ENCODE results near the gene THBS2. TPM values are rescaled to one million over a fixed set of nuclear protein-coding genes. Genes with fewer than 3 reads are reported as not detected.

Gene THBS2
- total RNA-seq, 1 donor = not detected

DNA sequence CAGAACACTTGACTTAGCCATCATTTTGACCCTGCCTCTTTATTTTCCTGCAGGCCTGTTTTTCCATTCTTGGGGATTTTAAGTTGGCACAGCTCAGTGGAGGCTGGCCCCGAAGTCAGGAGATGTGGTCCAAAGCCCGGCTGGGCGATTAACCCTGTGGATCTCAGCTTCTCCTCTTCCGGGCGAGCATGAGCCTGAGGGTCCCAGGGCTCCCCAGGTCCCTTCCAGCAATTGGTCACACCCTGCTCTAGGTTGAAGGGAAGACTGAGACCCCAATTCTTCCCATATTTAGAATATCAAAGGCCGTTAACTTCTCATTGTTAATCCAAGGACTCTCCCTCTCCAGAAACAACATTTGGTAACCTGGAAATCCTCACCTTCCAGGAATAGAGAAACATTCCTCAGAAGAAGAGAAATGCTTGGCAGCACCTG is 2.3 kb downstream of the THBS2 start:
- DNase-seq (ENCODE audit: low read depth in 2 of 3, low spot score in 2 of 3) = no peak

DNA sequence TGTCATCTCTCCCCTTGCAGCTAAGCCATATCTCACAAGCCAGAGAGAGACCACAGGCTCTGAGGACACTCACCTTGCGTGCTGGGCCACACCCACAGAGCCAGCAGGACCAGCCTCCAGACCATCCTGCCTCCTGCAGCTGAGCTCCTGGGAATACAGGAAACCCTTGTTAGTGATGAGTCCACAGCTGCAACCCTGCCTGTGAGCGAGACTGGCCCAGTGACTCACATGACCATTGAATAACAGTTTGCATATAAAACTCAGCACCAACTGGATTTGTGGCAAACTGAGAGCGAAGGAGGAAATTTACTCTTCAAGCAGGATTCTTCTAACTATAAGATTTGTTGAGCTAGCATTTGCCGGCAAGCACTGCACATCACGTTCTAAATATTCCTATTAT is 3.0 kb downstream of the THBS2 start:
- DNase-seq (ENCODE audit: low read depth in 2 of 3, low spot score in 2 of 3) = no peak

DNA sequence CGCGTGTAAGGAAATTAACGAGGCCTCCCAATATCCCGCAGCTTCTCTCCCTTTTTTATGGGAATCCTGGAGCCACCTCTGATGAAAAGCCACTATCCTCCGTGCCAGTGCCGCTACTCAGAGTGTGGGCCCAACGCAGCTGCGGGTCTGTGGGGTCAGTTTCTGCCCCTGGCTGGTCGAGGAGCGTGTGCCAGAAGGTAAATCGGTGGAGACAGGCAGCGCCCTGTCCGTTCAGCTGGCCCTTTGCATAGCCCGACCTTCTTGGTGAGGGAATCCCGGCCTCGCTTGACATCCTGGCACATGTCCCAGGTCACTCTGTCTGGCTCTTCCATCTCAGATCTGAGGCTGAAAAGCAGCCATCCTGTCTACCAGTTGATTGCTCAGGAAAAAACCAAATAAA is 4.6 kb downstream of the THBS2 start:
- DNase-seq (ENCODE audit: low read depth in 2 of 3, low spot score in 2 of 3) = no peak

DNA sequence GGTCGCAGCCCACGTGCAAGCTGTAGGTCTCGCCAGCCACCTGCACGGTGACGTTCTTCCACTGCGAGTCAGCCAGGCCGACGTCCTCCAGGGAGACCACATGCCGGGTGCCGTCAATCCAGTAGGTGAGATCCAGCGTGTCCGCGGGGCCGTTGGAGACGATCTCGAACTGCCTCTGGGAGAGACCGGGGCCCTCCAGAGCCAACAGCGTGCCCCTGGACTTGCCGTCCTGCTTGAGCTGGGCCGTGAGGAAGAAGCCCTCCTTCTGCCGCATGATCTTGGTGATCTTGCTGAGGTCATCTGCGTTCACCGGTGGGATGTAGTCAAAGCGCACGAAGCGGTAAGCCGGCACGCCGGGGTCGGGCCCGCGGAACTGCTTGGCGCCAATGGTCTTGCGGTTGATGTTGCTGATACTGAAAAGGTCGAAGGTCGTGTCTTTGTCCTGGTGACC is 5.1 kb downstream of the THBS2 start:
- no peak for DNase-seq (ENCODE audit: low read depth in 2 of 3, low spot score in 2 of 3)

DNA sequence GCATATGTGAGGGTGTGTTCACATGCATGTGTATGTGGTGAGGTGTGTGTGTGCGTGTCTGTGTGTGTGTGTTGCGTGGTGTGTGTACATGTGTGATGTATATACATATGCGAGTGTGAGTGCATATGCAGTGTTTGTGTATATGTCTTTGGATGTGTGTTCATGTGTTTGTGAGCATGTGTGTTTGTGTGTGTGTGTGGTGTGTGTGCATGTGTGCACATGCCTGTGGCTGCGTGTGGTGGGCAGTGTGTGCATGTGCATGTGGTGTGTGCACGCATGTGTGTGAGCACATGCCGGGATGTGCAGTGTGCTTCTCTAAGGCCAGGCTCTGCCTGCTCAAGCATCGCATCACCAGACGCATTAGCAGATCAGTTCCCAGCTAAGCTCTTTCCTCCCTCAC is 5.7 kb downstream of the THBS2 start:
- DNase-seq (ENCODE audit: low read depth in 2 of 3, low spot score in 2 of 3) = no peak

DNA sequence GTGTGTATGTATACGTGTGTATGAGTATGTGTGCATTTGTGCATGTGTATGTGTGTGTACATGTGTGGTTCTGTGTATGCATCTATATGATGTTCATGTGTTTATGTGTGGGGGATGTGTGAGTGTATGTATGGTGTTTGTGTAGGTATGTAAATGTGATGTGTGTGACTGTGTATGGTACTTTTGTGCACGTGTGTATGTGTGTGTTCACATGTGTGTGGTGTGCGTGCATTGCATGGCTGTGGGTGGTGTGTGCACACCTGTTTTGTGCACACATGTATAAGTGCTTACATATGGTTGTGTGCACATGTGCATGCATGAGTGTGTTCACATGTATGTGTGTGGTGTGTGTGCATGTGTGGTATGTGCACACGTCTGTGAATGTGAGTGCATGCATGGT is 6.2 kb downstream of the THBS2 start:
- no peak for DNase-seq (ENCODE audit: low read depth in 2 of 3, low spot score in 2 of 3)

DNA sequence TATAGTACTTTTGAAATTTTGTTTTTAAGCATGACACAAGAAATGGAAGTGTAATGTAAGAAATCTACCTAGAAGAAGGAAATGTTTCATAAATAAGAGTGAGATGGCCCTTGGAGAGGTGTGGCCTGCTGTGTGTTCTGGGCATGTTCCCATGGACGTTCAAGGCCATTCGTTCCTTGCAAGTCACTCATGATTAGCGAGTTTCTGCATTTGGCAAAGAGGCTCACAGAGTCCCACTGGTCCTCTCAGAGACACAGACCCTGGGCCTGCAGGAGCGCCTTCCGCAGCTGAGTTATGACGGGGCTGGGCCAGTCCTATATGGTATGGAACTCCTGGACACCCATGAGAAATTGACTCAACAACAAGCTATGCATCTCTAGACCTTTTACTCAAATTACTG is 7.2 kb downstream of the THBS2 start:
- no peak for DNase-seq (ENCODE audit: low read depth in 2 of 3, low spot score in 2 of 3)

DNA sequence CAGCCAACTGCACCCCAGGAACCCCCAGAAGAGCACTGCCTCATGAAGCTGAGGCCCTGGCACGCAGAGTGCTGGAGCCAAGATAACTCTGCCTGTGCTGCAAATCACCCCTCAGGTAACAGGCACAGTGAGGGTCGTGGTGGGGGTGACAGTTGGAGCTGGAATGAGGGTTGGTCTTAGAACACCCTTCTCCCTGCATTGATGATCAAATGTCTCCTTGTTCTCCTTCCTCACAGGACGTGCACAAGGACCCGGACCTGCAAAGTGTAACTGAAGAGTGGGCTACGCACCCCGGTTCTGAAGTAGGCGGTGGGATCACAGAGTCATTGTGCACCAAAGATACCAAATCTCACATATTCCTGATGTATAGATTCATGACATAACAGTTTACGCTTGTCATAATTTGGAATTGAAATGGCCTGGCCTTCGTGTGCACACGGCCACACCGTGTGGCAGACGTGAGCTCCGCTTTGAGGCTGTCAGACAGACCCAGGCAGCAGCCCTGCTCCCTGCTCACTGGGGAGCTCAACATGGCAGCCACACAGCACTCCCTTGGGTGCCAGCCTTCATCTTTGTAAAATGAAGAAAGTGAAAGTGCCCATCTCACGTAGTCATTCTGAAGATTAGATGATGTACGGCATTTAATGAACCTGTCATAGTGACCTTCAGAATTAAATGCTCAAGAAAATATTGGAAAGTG is 8.8 kb downstream of the THBS2 start:
- DNase-seq (ENCODE audit: low read depth in 2 of 3, low spot score in 2 of 3) = no peak

DNA sequence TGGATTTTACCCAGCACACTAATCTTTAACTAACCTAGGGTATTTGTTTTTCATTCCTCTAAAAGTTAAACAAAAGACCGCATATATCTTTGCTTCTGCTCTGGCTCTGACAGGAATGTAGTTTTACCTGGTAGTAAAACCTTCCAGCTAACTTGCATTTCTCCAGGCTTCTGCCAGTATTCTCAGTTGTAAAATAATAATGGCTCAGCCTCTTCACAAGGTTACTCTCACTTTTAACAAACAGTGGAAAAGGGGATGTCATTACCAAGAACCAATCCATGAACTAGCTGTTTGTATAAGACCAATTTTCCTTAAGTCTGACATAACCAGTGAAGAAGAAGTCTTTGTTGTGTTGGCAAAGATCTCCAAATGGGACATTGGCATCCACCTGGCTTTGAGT is 10.0 kb downstream of the THBS2 start:
- DNase-seq (ENCODE audit: low read depth in 2 of 3, low spot score in 2 of 3) = no peak

DNA sequence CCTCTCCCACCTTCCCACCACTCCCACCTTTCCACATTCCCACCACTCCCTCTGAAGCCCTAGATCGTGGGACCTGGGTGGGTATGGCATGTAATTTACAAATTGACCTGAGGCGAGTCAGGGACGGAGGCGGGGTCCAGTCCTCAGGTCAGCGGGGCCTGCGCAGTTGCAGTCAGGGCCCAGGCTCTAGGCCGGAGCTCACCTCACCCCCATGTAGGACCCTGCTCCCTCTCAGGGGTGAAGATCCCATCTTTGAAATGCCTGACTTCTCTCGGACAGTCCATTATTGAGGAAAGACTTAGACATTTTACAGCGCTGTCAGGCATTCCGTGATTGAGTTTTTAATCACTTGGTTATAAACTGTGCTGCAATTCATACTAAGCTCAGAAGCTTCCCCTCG is 10.5 kb downstream of the THBS2 start:
- no peak for DNase-seq (ENCODE audit: low read depth in 2 of 3, low spot score in 2 of 3)

DNA sequence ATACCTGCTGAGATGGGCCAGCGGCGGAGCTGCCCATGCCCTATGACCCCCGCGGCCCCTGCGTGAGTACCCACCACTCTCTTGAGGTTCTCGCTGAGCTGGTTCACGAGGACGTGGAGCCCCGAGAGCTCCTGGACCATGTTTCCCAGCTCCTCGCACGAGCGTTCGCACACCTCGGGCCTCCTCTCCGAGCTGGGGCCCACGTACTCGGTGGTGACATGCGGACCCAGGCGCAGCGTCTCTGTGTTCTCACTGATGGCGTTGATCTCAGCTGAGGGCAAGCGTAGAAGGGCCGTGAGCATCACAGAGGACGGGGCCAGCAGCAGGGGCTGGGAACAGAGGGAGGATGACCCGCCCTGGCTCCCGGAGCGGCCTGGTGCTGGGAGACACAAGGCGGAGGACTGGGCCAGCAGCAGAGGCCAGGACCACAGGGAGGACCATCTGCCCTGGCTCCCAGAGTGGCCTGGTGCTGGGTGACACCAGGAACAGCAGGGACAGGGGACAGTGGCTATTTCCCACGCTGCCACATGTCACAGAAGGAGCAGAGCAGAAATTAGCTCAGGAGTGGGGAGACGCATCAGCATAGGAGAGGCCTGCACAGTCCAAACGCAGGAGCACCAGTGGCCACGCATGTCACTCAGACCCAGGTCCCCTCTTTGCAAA is 11.8 kb downstream of the THBS2 start:
- no peak for DNase-seq (ENCODE audit: low read depth in 2 of 3, low spot score in 2 of 3)

DNA sequence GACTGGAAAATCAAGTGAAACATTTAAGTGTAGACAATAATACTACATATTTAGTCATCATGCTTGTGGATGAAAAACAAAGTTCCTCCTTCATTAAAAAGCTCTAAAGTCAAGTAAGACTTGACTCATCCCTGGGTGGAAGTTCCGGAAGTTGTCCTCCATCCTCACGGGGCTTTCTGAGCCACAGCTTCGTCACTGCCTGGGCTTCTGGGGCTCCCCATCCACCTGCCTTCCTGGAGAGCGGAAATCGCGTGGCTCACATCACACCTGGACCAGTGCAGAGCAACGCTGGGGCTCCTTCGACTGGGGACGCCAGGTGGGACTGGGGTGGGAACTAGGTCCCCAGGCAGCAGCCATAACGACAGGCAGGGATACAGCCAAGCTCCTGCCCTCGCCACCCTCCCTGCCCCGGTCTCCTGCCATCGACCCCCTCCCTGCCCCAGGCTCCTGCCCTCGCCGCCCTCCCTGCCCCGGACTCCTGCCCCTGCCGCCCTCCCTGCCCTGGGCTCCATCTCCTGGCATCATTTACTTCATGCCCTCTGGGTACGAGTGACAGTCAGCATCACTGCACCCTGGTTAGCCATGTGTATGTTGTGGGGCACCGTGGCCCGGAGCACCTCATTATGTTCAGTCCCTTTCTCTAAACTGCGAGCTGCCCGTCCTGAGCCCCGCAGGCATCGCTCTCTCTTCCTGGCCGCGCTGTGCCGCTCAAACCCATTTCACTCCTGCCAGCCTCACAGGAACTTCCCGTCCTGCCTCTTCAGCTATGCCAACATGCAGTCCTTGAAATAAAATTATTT is 12.9 kb downstream of the THBS2 start:
- no peak for DNase-seq (ENCODE audit: low read depth in 2 of 3, low spot score in 2 of 3)

DNA sequence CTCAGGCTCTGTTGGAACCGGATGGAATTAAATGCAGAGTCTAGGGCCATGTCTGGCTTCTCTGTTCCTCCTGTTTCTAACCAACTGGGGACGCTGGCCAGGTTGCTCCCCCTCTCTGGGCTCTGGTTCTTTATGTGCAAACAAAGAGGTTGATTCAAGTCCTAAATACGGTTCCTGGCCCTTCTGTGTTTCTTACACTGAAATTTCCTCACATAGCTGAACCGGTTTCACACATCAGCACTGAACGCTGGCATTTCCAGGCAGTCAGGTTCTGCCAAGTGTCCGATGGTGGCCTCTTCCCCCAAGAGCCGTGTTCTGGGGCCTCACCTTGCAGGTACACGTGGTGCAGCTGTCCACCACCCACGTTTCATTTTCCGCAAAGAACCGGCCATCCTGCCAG is 13.5 kb downstream of the THBS2 start:
- DNase-seq (ENCODE audit: low read depth in 2 of 3, low spot score in 2 of 3) = no peak

DNA sequence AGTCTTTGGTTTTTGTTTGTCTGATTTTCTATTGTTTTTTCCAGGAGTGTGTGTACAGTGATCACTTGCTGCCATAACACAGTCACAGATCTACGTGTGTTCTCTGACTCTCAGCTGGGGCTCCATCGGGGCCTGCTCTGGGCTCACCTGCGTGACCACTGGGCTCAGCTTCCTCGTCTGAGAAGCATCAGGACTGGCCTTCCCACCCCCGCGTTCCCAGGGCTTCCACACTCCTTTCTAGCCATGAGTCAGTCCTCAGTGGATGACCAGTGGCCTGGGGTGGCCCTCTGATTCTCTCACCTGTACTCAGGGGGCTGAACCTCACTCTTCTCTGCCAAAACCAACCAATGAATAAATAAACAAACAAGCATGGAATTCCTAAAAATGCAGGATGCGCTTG is 14.5 kb downstream of the THBS2 start:
- no peak for DNase-seq (ENCODE audit: low read depth in 2 of 3, low spot score in 2 of 3)

DNA sequence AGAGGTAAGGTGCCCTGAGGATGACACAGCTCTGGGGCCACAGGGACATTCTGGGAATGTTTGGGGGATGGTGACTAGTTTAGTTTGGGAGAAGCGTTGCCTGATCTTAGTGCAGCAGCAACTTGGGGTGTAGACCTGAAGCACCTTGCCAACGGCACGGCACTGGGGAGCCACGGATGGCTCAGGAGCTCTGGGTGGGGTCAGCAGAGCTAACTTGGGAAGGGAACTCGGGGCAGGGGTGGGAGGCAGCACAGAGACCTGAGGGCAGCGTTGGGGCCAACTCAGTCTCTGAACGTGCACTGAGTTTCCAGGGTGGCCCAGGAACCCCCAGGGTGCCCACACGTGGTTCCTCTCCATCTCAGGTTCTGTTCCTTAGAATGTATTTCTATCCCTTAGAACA is 14.9 kb downstream of the THBS2 start:
- no peak for DNase-seq (ENCODE audit: low read depth in 2 of 3, low spot score in 2 of 3)

DNA sequence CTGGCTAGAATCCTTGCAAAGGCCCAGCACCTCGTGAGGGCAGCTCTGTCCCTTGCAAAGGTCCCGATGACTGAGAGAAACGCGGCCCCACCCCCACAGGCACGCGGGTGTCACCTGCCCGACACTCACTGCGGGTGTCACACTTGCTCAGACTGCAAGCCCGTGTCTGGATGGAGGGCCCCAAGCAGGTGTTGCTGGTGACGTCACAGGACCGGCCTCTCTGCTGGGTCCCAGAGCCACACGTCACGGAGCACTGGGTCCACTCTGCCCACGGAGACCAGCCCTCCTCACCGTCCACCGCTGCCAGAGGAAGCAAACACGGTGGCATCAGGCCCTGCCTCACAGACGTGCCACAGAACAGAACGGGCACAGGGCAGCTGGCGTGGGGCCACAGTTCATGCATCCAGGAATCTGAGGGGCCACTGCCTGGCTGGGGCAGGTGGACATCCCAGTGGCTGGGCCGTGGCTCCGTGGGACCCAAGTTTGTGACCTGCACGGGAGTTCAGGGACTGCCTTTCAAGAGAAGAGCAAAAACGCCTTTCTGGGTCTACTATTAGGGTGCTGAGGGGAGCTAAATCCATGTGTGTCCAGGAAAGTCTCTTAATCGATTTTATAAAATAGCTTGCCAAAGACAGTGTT is 16.0 kb downstream of the THBS2 start:
- no peak for DNase-seq (ENCODE audit: low read depth in 2 of 3, low spot score in 2 of 3)

DNA sequence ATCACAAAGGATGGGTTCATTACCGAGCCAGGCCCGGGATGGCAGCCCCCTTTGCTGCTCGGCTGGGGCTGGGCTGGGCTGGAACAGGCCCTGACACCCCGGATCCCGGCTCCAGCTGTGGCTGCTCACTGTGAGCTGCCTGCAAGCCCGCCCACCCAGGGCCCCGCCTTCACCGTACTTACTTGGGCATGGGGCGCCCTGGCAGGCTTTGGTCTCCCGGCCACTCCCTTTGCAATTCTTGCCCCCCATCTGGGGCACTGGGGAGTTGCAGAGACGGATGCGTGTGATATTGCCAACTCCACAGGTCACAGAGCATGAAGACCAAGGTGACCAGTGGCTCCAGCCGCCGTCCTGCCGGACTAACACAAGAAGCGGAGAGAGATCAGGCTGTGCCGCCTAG is 16.7 kb downstream of the THBS2 start:
- no peak for DNase-seq (ENCODE audit: low read depth in 2 of 3, low spot score in 2 of 3)

DNA sequence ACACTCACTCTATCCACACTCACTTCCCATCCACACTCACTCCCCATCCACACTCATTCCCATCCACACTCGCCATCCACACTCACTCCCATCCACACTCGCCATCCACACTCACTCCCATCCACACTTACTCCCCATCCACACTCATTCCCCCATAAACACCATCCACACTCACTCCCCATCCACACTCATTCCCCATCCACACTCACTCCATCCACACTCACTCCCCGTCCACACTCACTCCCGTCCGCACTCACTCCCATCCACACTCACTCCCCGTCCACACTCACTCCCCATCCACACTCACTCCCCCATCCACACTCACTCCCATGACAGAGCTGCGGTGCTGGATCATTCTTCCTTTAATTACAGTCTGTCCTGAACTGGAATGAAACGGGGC is 17.1 kb downstream of the THBS2 start:
- DNase-seq (ENCODE audit: low read depth in 2 of 3, low spot score in 2 of 3) = no peak

DNA sequence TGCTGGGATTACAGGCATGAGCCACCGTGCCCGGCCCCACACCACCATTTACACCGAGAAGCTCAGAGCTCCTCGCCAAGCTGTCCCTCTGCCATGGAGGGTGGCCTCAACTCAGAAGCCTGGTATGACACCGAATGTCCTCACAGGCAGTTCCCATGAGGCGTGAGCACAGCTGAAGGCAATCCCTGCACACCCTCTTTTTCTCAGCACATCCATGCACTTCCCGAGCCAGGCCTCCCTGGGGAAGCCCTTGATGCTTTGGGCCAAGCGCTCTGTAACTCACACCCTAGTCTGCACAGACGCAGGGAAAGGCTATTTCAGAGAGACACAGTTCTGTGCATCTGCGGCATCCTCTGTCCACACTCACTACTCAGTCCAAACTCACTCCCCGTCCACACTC is 18.4 kb downstream of the THBS2 start:
- no peak for DNase-seq (ENCODE audit: low read depth in 2 of 3, low spot score in 2 of 3)

DNA sequence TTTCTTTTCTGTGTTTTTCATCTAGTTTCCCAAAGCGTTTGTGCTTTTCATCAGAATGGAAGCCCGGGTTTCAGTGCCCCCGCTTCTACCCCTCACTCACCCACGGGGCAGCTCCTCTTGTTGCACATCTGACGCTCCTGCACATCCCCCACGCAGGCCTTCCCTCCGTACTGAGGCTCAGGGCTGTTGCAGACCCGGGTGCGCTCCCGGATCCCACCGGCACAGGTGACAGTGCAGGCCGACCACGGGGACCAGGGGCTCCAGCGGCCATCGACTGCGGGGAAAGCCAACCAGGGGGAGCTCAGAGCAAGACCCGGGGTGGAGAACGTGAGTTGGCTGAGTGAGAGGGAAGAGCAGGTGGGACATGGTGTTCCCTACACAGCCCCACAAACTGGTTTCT is 19.0 kb downstream of the THBS2 start:
- DNase-seq (ENCODE audit: low read depth in 2 of 3, low spot score in 2 of 3) = no peak

DNA sequence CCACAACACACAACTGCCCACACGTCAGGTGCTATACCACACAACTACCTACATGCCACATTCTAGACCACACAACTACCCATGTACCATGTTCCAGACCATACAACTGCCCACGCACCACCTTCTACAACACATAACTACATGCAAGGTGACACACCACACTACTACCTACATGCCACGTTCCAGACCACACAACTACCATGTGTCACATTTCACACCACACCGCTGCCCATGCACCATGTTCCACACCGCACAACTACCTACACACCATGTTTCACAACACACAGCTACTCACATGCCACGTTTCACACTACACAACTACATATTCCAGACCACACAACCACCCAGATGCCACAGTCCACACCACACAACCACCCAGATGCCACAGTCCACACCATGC is 19.8 kb downstream of the THBS2 start:
- DNase-seq (ENCODE audit: low read depth in 2 of 3, low spot score in 2 of 3) = no peak

Data from hematopoietic multipotent progenitor cell (in vitro differentiated cells).